BJ (cell line): Measurements from ENCODE around the gene EHMT2. TPM values are rescaled to one million over a fixed set of nuclear protein-coding genes. Genes with fewer than 3 reads are reported as not detected.

Experiments
- CTCF ChIA-PET: fragments of 350-600 bp; formaldehyde crosslinking; extraction: SDS; loops from one replicate; lab custom pipeline; 2021; ENCODE audit warnings: antibody characterized with exemption, inconsistent platforms; lab: Yijun Ruan, JAX
- POLR2A ChIA-PET: fragments of 300-600 bp; sonication (Branson Sonifier 250); formaldehyde crosslinking; extraction: SDS; loops from one replicate; lab custom pipeline; 2021; ENCODE audit warnings: antibody characterized with exemption; lab: Charles Lee
- DNase-seq: peaks from one replicate; pipeline ENCODE4 v3.0.0-alpha.2; 2011; ENCODE audit warnings: low read depth
- H3K27me3 ChIP-seq: 2 replicates; pipeline ENCODE4 v1.6.0; 2011; ENCODE audit warnings: low read length; ENCODE audit not compliant: control insufficient read depth, insufficient read depth
- H3K36me3 ChIP-seq: 2 replicates; pipeline ENCODE4 v1.5.1; 2011; ENCODE audit warnings: low read length; ENCODE audit not compliant: control insufficient read depth, insufficient read depth
- H3K4me3 ChIP-seq: 2 replicates; pipeline ENCODE4 v1.5.1; 2011; ENCODE audit warnings: low read depth, mild to moderate bottlenecking, control low read depth, low read length
- polyA plus RNA-seq: library from polyadenylated mRNA; depleted of rRNA; stranded (reverse); fragments of >200 nt; gene quantifications from 2 replicates; pipeline ENCODE4 v1.2.3, GENCODE V29; 2011
- TF ChIP-seq, protein P1 (sequence below): IDR thresholded peaks from 2 replicates; pipeline ENCODE4 v1.5.1; 2011; ENCODE audit warnings: low read depth, mild to moderate bottlenecking, control low read depth, inconsistent platforms, low read length, moderate library complexity; ENCODE audit not compliant: insufficient read depth

EHMT2 gene
- polyA plus RNA-seq, 1 experiment: 32.8 TPM

GRCh38 chr6:31878222-31878621 lies 19.3 kb downstream of the EHMT2 start:
- TF ChIP-seq, protein P1, sequence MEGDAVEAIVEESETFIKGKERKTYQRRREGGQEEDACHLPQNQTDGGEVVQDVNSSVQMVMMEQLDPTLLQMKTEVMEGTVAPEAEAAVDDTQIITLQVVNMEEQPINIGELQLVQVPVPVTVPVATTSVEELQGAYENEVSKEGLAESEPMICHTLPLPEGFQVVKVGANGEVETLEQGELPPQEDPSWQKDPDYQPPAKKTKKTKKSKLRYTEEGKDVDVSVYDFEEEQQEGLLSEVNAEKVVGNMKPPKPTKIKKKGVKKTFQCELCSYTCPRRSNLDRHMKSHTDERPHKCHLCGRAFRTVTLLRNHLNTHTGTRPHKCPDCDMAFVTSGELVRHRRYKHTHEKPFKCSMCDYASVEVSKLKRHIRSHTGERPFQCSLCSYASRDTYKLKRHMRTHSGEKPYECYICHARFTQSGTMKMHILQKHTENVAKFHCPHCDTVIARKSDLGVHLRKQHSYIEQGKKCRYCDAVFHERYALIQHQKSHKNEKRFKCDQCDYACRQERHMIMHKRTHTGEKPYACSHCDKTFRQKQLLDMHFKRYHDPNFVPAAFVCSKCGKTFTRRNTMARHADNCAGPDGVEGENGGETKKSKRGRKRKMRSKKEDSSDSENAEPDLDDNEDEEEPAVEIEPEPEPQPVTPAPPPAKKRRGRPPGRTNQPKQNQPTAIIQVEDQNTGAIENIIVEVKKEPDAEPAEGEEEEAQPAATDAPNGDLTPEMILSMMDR: no peak
- H3K36me3 ChIP-seq: peaks cover 18% of the 10 kb centered on the region
- no peaks in the 10 kb centered on the region for H3K27me3 ChIP-seq
- POLR2A ChIA-PET: no interaction called here
- DNase-seq: no peak
- CTCF ChIA-PET: interaction anchor here (0.6 to 1.0 kb wide), 2 partner anchors 9 to 12 kb away, joined by 3 read pairs; no protein-coding TSS in a partner anchor
- H3K4me3 ChIP-seq: no peak overlapping the region

GRCh38 chr6:31877651-31878161 lies 19.8 kb downstream of the EHMT2 start:
- TF ChIP-seq, protein P1: no peak
- H3K4me3 ChIP-seq: no peak overlapping the region
- ChIA-PET CTCF (interaction anchor here (0.6 to 1.2 kb wide), 3 partner anchors 10 to 12 kb away, joined by 3 to 4 read pairs (median 3); no protein-coding TSS in a partner anchor), POLR2A (no interaction called here)
- H3K36me3 ChIP-seq: peaks cover 14% of the 10 kb centered on the region
- no peaks in the 10 kb centered on the region for H3K27me3 ChIP-seq
- DNase-seq: no peak

DNA sequence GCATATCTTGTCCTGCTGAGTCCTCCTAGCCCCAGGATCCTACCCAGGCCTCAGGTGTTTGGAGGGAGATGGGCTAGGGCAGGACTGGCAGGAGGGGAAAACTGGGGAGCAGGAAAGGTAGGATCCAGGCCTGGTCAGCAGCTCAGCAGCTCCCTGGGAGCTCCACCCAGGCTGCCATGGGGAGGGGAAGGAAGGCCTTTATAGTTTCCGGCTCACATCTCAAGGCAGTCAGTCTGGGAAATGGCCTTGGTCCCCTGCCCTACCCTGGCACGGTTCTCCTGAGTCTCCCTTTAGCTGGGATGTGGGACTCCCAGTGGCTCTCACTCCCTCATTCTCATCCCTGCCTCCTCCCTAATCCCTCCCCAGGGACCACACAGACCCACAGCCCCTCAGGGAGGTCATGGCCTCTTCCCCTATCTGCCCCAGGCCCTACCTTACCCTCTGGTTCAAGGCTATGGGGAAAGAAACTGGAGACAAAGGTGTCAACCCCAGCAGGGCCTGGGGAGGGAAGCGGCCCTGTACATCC lies 20.3 kb downstream of the EHMT2 start:
- ChIA-PET CTCF (interaction anchor here (0.9 to 1.5 kb wide), 3 partner anchors 10 to 25 kb away, joined by 3 to 4 read pairs (median 3); partner anchors contain the start of gene ZBTB12), POLR2A (no interaction called here)
- Histone ChIP-seq H3K36me3 (peaks cover 9% of the 10 kb centered on the region), H3K4me3 (no peak overlapping the region), H3K27me3 (no peaks in the 10 kb centered on the region)
- DNase-seq: no peak
- TF ChIP-seq, protein P1: no peak

GRCh38 chr6:31876357-31876756 lies 21.1 kb downstream of the EHMT2 start:
- no peak for DNase-seq
- TF ChIP-seq, protein P1: no peak
- Histone ChIP-seq H3K36me3 (peaks cover 8% of the 10 kb centered on the region), H3K4me3 (no peak overlapping the region), H3K27me3 (peaks cover 2% of the 10 kb centered on the region; the same call in 1 of the 2 replicates)
- ChIA-PET POLR2A (no interaction called here), CTCF (interaction anchor here (1.2 to 2.7 kb wide), 3 partner anchors 13 to 26 kb away, joined by 3 to 24 read pairs (median 4); partner anchors contain the start of gene ZBTB12)

DNA sequence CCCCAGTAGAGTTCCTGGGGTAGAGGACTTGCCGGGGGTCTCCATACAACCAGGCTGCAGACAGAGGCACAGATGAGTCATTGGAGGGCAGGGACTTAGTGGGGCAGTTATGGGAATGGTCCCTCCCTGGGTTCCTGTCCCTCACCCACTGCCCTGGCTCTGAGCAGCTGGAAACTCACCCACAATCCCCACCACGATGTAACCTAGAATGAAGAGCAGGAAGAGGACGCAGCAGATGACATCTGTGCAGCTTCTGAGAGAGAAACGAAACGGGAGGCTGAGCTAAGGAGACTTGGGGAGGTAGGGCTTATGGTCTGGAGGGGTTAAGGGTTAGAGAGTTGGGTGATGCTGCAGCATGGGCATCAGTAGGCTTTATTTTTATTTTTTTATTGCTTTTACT lies 21.6 kb downstream of the EHMT2 start:
- TF ChIP-seq, protein P1: no peak
- POLR2A ChIA-PET: interaction anchor here (0.6 kb wide), 1 partner anchor 13 kb away, joined by 3 read pairs; the partner anchor contains the start of gene NEU1
- Histone ChIP-seq H3K27me3 (peaks cover 2% of the 10 kb centered on the region; the same call in 1 of the 2 replicates), H3K4me3 (no peak overlapping the region), H3K36me3 (peaks cover 4% of the 10 kb centered on the region; the same call in 1 of the 2 replicates)
- CTCF ChIA-PET: interaction anchor here (1.5 to 2.7 kb wide), 2 partner anchors 13 to 27 kb away, joined by 3 to 24 read pairs; partner anchors contain the start of gene ZBTB12
- DNase-seq: no peak
